IMR-90 (cell line): ENCODE data around the gene TNF. TPM values are rescaled to one million over a fixed set of nuclear protein-coding genes. Genes with fewer than 3 reads are reported as not detected.

Experiments used
- ATAC-seq: fragments of 200-7000 bp; cut with Tn5 transposase; 2 replicates; pipeline ENCODE4 v1.9.1; 2020; ENCODE audit warnings: low read depth, mild to moderate bottlenecking, moderate library complexity
- BruUV-seq: library from RNA; stranded (reverse); fragments of 400-500 nt; replicated peaks from 2 replicates; lab custom pipeline; 2021; lab: Mats Ljungman, UMichigan
- CTCF ChIA-PET: fragments of 300-600 bp; formaldehyde crosslinking; extraction: SDS; loops from one replicate; lab custom pipeline; 2021; ENCODE audit warnings: antibody characterized with exemption; lab: Yijun Ruan, JAX
- POLR2A ChIA-PET: fragments of 300-600 bp; sonication (Branson Sonifier 250); formaldehyde crosslinking; loops from one replicate; lab custom pipeline; 2022; ENCODE audit warnings: antibody characterized with exemption; ENCODE audit not compliant: unreplicated experiment; lab: Charles Lee
- DNase-seq: peaks from one replicate; pipeline ENCODE4 v3.0.0; 2013
- H2AFZ ChIP-seq: replicated peaks from 2 replicates; pipeline ENCODE3; 2013; ENCODE audit warnings: low read length, mild to moderate bottlenecking; ENCODE audit not compliant: poor library complexity
- H2AK5ac ChIP-seq: 2 replicates; pipeline ENCODE4 v1.6.1; 2013; ENCODE audit warnings: low read depth, low read length, inconsistent platforms
- H2AK9ac ChIP-seq: replicated peaks from 2 replicates; pipeline ENCODE3; 2013; ENCODE audit warnings: mild to moderate bottlenecking, low read depth, low read length, moderate library complexity; ENCODE audit not compliant: poor library complexity
- H2BK120ac ChIP-seq: 2 replicates; pipeline ENCODE4 v1.6.1; 2013; ENCODE audit warnings: low read depth, low read length, inconsistent platforms
- H2BK15ac ChIP-seq: 3 replicates; pipeline ENCODE4 v1.6.1; 2013; ENCODE audit warnings: low read depth, low read length, inconsistent platforms
- H2BK20ac ChIP-seq: 2 replicates; pipeline ENCODE4 v1.6.1; 2013; ENCODE audit warnings: low read depth, mild to moderate bottlenecking, inconsistent platforms, low read length, moderate library complexity
- H2BK5ac ChIP-seq: 2 replicates; pipeline ENCODE4 v1.6.1; 2013; ENCODE audit warnings: mild to moderate bottlenecking, low read depth, low read length, inconsistent platforms; ENCODE audit not compliant: poor library complexity, severe bottlenecking
- H3K14ac ChIP-seq: replicated peaks from 2 replicates; pipeline ENCODE4 v1.6.1; 2013; ENCODE audit warnings: low read depth, low read length, inconsistent platforms
- H3K18ac ChIP-seq: 2 replicates; pipeline ENCODE4 v1.6.1; 2013; ENCODE audit warnings: low read depth, low read length, control low read depth
- H3K23ac ChIP-seq: 2 replicates; pipeline ENCODE4 v1.6.1; 2013; ENCODE audit warnings: low read depth, low read length, inconsistent platforms
- H3K27ac ChIP-seq: 2 replicates; pipeline ENCODE4 v1.5.1; 2013; ENCODE audit warnings: mild to moderate bottlenecking, control low read depth, low read length; ENCODE audit not compliant: insufficient read depth
- H3K27me3 ChIP-seq: 2 replicates; pipeline ENCODE4 v1.6.1; 2013; ENCODE audit warnings: low read length; ENCODE audit not compliant: control insufficient read depth, insufficient read depth
- H3K36me3 ChIP-seq: 2 replicates; pipeline ENCODE4 v1.6.1; 2013; ENCODE audit warnings: low read length, mixed read lengths; ENCODE audit not compliant: control insufficient read depth, insufficient read depth
- H3K4ac ChIP-seq: 2 replicates; pipeline ENCODE4 v1.6.1; 2013; ENCODE audit warnings: low read depth, low read length, inconsistent platforms
- H3K4me1 ChIP-seq: 2 replicates; pipeline ENCODE4 v1.6.1; 2013; ENCODE audit warnings: low read length, mixed read lengths; ENCODE audit not compliant: control insufficient read depth, insufficient read depth
- H3K4me2 ChIP-seq: 2 replicates; pipeline ENCODE4 v1.6.1; 2013; ENCODE audit warnings: low read depth, mild to moderate bottlenecking, control low read depth, low read length, moderate library complexity
- H3K4me3 ChIP-seq: 2 replicates; pipeline ENCODE4 v1.5.1; 2013; ENCODE audit warnings: low read depth, mild to moderate bottlenecking, control low read depth, low read length, moderate library complexity; ENCODE audit not compliant: insufficient read depth
- H3K56ac ChIP-seq: 2 replicates; pipeline ENCODE4 v1.6.1; 2013; ENCODE audit warnings: low read length, inconsistent platforms; ENCODE audit not compliant: insufficient read depth; ENCODE audit errors: extremely low read depth
- H3K79me1 ChIP-seq, 2 experiments: 2 replicates each; pipeline ENCODE4 v1.6.1; 2013; ENCODE audit warnings: low read length in 2 of 2, inconsistent platforms in 1 of 2, low read depth in 1 of 2
- H3K9ac ChIP-seq: 2 replicates; pipeline ENCODE4 v1.6.1; 2013; ENCODE audit warnings: low read depth, low read length, control low read depth
- H3K9me1 ChIP-seq: 2 replicates; pipeline ENCODE4 v1.6.1; 2013; ENCODE audit warnings: low read length, inconsistent platforms; ENCODE audit not compliant: insufficient read depth
- H3K9me3 ChIP-seq: 2 replicates; pipeline ENCODE4 v1.6.1; 2013; ENCODE audit warnings: low read length; ENCODE audit not compliant: control insufficient read depth, insufficient read depth
- H4K20me1 ChIP-seq: 2 replicates; pipeline ENCODE4 v1.6.1; 2013; ENCODE audit warnings: low read length, inconsistent platforms; ENCODE audit not compliant: insufficient read depth
- H4K5ac ChIP-seq: 2 replicates; pipeline ENCODE4 v1.6.1; 2013; ENCODE audit warnings: mild to moderate bottlenecking, low read depth, low read length, control low read depth
- H4K8ac ChIP-seq, 2 experiments: 2 replicates each; pipeline ENCODE4 v1.6.1; 2013; ENCODE audit warnings: low read depth in 2 of 2, low read length in 2 of 2, control low read depth in 1 of 2, inconsistent platforms in 1 of 2
- H4K91ac ChIP-seq: 2 replicates; pipeline ENCODE4 v1.6.1; 2013; ENCODE audit warnings: low read depth, low read length, inconsistent platforms; ENCODE audit not compliant: insufficient read depth
- BHLHE40 ChIP-seq: fragments of 150-350 bp; IDR thresholded peaks from 2 replicates; pipeline ENCODE4 v1.6.1; 2016; ENCODE audit warnings: mild to moderate bottlenecking, low read depth, low read length
- CEBPB ChIP-seq: IDR thresholded peaks from 2 replicates; pipeline ENCODE4 v1.6.1; 2012; ENCODE audit warnings: low read depth, low read length, improper control_type of control experiment
- CHD1 ChIP-seq: IDR thresholded peaks from 2 replicates; pipeline ENCODE4 v1.6.1; 2012; ENCODE audit warnings: low read depth, low read length, improper control_type of control experiment
- CTCF ChIP-seq: conservative IDR thresholded peaks from 2 replicates; pipeline ENCODE4 v1.5.1; 2012; ENCODE audit warnings: mild to moderate bottlenecking, low read depth, low read length, improper control_type of control experiment
- ELK1 ChIP-seq: fragments of 150-350 bp; IDR thresholded peaks from 2 replicates; pipeline ENCODE4 v1.6.1; 2016; ENCODE audit warnings: low read depth, mild to moderate bottlenecking, low read length, moderate library complexity, borderline replicate concordance
- FOS ChIP-seq: fragments of 150-350 bp; IDR thresholded peaks from 2 replicates; pipeline ENCODE4 v1.6.1; 2016; ENCODE audit warnings: low read depth, low read length
- MAFK ChIP-seq: IDR thresholded peaks from 2 replicates; pipeline ENCODE4 v1.6.1; 2012; ENCODE audit warnings: low read depth, low read length, improper control_type of control experiment
- MAZ ChIP-seq: IDR thresholded peaks from 2 replicates; pipeline ENCODE4 v1.6.1; 2012; ENCODE audit warnings: low read depth, mild to moderate bottlenecking, low read length, improper control_type of control experiment, moderate library complexity, borderline replicate concordance
- MXI1 ChIP-seq: IDR thresholded peaks from 2 replicates; pipeline ENCODE4 v1.6.1; 2012; ENCODE audit warnings: low read depth, mild to moderate bottlenecking, low read length, moderate library complexity, borderline replicate concordance
- NFE2L2 ChIP-seq: fragments of 150-350 bp; IDR thresholded peaks from 2 replicates; pipeline ENCODE4 v1.6.1; 2016; ENCODE audit warnings: low read depth, mild to moderate bottlenecking, low read length
- POLR2A ChIP-seq: IDR thresholded peaks from 2 replicates; pipeline ENCODE4 v1.6.1; 2012; ENCODE audit warnings: mild to moderate bottlenecking, low read depth, low read length
- RAD21 ChIP-seq: IDR thresholded peaks from 2 replicates; pipeline ENCODE4 v1.6.1; 2012; ENCODE audit warnings: low read length, improper control_type of control experiment
- RCOR1 ChIP-seq: IDR thresholded peaks from 2 replicates; pipeline ENCODE4 v1.6.1; 2012; ENCODE audit warnings: mild to moderate bottlenecking, low read length, improper control_type of control experiment; ENCODE audit not compliant: insufficient replicate concordance
- RFX5 ChIP-seq: IDR thresholded peaks from 2 replicates; pipeline ENCODE4 v1.8.0; 2012; ENCODE audit warnings: low read depth, mild to moderate bottlenecking, low read length, moderate library complexity
- SMC3 ChIP-seq: fragments of 150-350 bp; IDR thresholded peaks from 2 replicates; pipeline ENCODE4 v1.6.1; 2016; ENCODE audit warnings: low read depth, mild to moderate bottlenecking, antibody characterized with exemption, low read length, moderate library complexity
- USF2 ChIP-seq: fragments of 150-350 bp; IDR thresholded peaks from 2 replicates; pipeline ENCODE4 v1.6.1; 2017; ENCODE audit warnings: mild to moderate bottlenecking, antibody characterized with exemption, low read length, low read depth
- WGBS, 2 experiments: methylation state at CpG; one replicate each; pipeline versions ENCODE4 v1.1.5 to v1.1.7; 2013; ENCODE audit warnings: missing lambda C conversion rate in 2 of 2; ENCODE audit not compliant: insufficient read length in 1 of 2; ENCODE audit errors: extremely low coverage in 2 of 2; 5-methylcytosine and 5-hydroxymethylcytosine counted together
- dilution Hi-C: fragments of 300-500 bp; cut with HindIII; formaldehyde crosslinking; loops from one replicate; pipeline ENCODE4 v1.14.3; 2018; ENCODE audit warnings: low sequenced_read_pairs; ENCODE audit not compliant: unreplicated experiment
- in situ Hi-C: fragments of 300-500 bp; cut with MboI; formaldehyde crosslinking; loops from 3 replicates; pipeline ENCODE4 v1.14.3; 2019; ENCODE audit warnings: low sequenced_read_pairs, inconsistent platforms, mixed read lengths
- intact Hi-C: fragments of 100-400 bp; cut with micrococcal nuclease; formaldehyde crosslinking; loops from 2 replicates; pipeline ENCODE4 v1.10.0; 2022
- polyA plus RNA-seq, 3 experiments: library from polyadenylated mRNA; depleted of rRNA; stranded (reverse); fragments of >200 nt; gene quantifications; 2 replicates each; pipeline ENCODE4 v1.2.3, GENCODE V29; 2012; ENCODE audit warnings: low replicate concordance in 1 of 3
- total RNA-seq: library from RNA; depleted of rRNA; stranded (reverse); fragments of >200 nt; gene quantifications from 2 replicates; pipeline ENCODE4 v1.2.3, GENCODE V29; 2012

The TNF gene
- total and polyA plus RNA-seq, 2 of the 4 experiments (the other 2 are of a cell fraction): not detected

- Histone ChIP-seq H3K18ac (no peak overlapping the region), H3K4me3 (no peak overlapping the region), H2BK20ac (no peak overlapping the region), H2AK5ac (no peak overlapping the region), H3K4me2 (no peak overlapping the region), H3K14ac (no peak overlapping the region), H4K5ac (no peak overlapping the region), H4K91ac (no peak overlapping the region), H3K4me1 (no peaks in the 10 kb centered on the region), H3K27me3 (peaks cover 31% of the 10 kb centered on the region), H2AK9ac (no peak overlapping the region), H2BK120ac (no peak overlapping the region), H2AFZ (no peak overlapping the region), H4K8ac (no peak overlapping the region), H2BK5ac (no peak overlapping the region), H3K4ac (no peak overlapping the region), H3K9ac (no peak overlapping the region), H3K79me1 (no peaks in the 10 kb centered on the region), H2BK15ac (no peak overlapping the region), H3K9me3 (no peaks in the 10 kb centered on the region), H3K56ac (no peak overlapping the region), H4K20me1 (no peaks in the 10 kb centered on the region), H3K9me1 (no peaks in the 10 kb centered on the region), H3K36me3 (no peaks in the 10 kb centered on the region), H3K27ac (no peak overlapping the region), H3K23ac (no peak overlapping the region)
- POLR2A ChIA-PET: interaction anchor here (0.6 kb wide), 1 partner anchor 69 kb away, joined by 5 read pairs; no protein-coding TSS in a partner anchor
- intact Hi-C loops (no loop called here), in situ Hi-C loops (no loop called here), dilution Hi-C loops (no loop called here)
- TF ChIP-seq ELK1 (no peak), RFX5 (no peak), CHD1 (no peak), SMC3 (no peak), NFE2L2 (no peak), POLR2A (no peak), CTCF (no peak), MAFK (no peak), FOS (no peak), MAZ (no peak), MXI1 (no peak), BHLHE40 (no peak), USF2 (no peak), RAD21 (no peak), RCOR1 (no peak), CEBPB (no peak)
- no TSS peak for BruUV-seq
- WGBS, 2 experiments: no CpG with 5 or more reads among the region's 1 CpG
- ATAC-seq: no peak
- DNase-seq: no peak
- CTCF ChIA-PET: interaction anchor here (0.7 kb wide), 1 partner anchor 607 kb away, joined by 3 read pairs; no protein-coding TSS in a partner anchor
Measured at GRCh38 chr6:31569861-31570536, 5.4 kb upstream of the TNF start.
